Renal cortex interstitium (tissue), 15 donors: Measurements from ENCODE around the gene ETV4. TPM values are rescaled to one million over a fixed set of nuclear protein-coding genes. Genes with fewer than 3 reads are reported as not detected.

Experiments
- DNase-seq, 11 donors: peaks; one replicate each; pipeline ENCODE4 v3.0.0-alpha.2; 2013; ENCODE audit warnings: low read depth in 9 of 11, low spot score in 4 of 11; ENCODE audit errors: extremely low read depth in 1 of 11
- long read RNA-seq, 16 experiments: transcript quantifications; one replicate each; lab custom pipeline, GENCODE V29; 2026
- polyA plus RNA-seq, 3 donors: library from polyadenylated mRNA; unstranded; fragments of 120-200 nt; gene quantifications; one replicate each; pipeline ENCODE4 v1.2.1, GENCODE V29; 2013; ENCODE audit not compliant: insufficient read length in 3 of 3

The ETV4 gene
- polyA plus RNA-seq: 10 to 100 TPM; 34.3 to 45.7 (median 45.6) TPM
- long read RNA-seq, donor 1, partial matches to known transcripts: 14 of 16 reads
- long read RNA-seq, donor 1, other reads (novel, unspliced or antisense): 0 of 16 reads
- long read RNA-seq, donor 2, partial matches to known transcripts: 20 of 22 reads
- long read RNA-seq, donor 2, other reads (novel, unspliced or antisense): 0 of 22 reads
- long read RNA-seq, donor 3, partial matches to known transcripts: 8 of 12 reads
- long read RNA-seq, donor 3, other reads (novel, unspliced or antisense): 0 of 12 reads
- long read RNA-seq, donor 4, partial matches to known transcripts: 0 of 4 reads
- long read RNA-seq, donor 4, other reads (novel, unspliced or antisense): 0 of 4 reads
- long read RNA-seq, donor 5: 0 reads
- long read RNA-seq, donor 6, partial matches to known transcripts: 18 of 21 reads
- long read RNA-seq, donor 6, other reads (novel, unspliced or antisense): 0 of 21 reads
- long read RNA-seq, donor 7, partial matches to known transcripts: 15 of 19 reads
- long read RNA-seq, donor 7, other reads (novel, unspliced or antisense): 0 of 19 reads
- long read RNA-seq, donor 8: 0 reads
- long read RNA-seq, donor 9, transcript ETV4-201 (13 exons, 2,429 nt): major isoform, 7 of 13 reads
- long read RNA-seq, donor 9, partial matches to known transcripts: 0 of 13 reads
- long read RNA-seq, donor 9, other reads (novel, unspliced or antisense): 0 of 13 reads
- long read RNA-seq, donor 10, partial matches to known transcripts: 7 of 15 reads
- long read RNA-seq, donor 10, other reads (novel, unspliced or antisense): 0 of 15 reads
- long read RNA-seq, donor 11, transcript ETV4-201 (13 exons, 2,429 nt): major isoform, 5 of 9 reads
- long read RNA-seq, donor 11, partial matches to known transcripts: 0 of 9 reads
- long read RNA-seq, donor 11, other reads (novel, unspliced or antisense): 0 of 9 reads
- long read RNA-seq, donor 12: 0 reads
- long read RNA-seq, donor 13: 0 reads
- long read RNA-seq, donor 14, partial matches to known transcripts: 0 of 4 reads
- long read RNA-seq, donor 14, other reads (novel, unspliced or antisense): 0 of 4 reads
- long read RNA-seq, donor 15, partial matches to known transcripts: 0 of 2 reads
- long read RNA-seq, donor 15, other reads (novel, unspliced or antisense): 0 of 2 reads
- long read RNA-seq, donor 16, transcript ETV4-201 (13 exons, 2,429 nt): major isoform, 8 of 47 reads
- long read RNA-seq, donor 16, transcript ETV4-202 (12 exons, 2,182 nt): minor isoform, 7 of 47 reads
- long read RNA-seq, donor 16, partial matches to known transcripts: 29 of 47 reads
- long read RNA-seq, donor 16, other reads (novel, unspliced or antisense): 0 of 47 reads

GRCh38 chr17:43546319-43547188 lies at the start of gene ETV4:
Gene ETV4 (minus strand): TSS chr17:43546340. CDS start chr17:43545617, 723 bp downstream.
- DNase-seq: peak in 10 of 11 donors; percentile 73 to 92 (median 86)

- DNase-seq: no peak
Measured at GRCh38 chr17:43595466-43595865, 49.3 kb upstream of the ETV4 start.

- peak in 8 of 11 donors; percentile 37 to 69 (median 60) for DNase-seq
Measured at GRCh38 chr17:43591779-43592562, 45.8 kb upstream of the ETV4 start.

GRCh38 chr17:43591001-43591400 lies 44.9 kb upstream of the ETV4 start:
- no peak for DNase-seq

GRCh38 chr17:43588664-43589435 lies 42.7 kb upstream of the ETV4 start:
- no peak for DNase-seq

DNA sequence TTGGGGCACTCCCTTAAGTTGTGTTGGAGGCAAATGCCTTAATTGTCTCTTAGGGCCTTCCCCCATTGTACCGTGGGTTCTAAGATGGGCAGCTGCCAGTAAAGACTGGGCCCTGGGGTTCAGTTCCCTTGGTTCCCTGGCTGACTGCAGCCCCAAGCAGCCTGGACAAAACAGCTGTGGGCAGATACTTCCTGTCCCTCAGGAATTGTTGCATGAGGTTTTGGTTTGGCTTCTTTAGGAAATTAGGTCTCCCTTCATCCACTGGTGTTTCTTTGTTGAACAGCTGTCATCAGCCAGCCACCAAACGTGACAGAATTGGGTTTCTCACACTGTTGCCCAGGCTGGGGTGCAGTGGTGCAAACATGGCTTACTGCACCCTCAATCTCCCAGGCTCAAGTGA lies 42.0 kb upstream of the ETV4 start:
- DNase-seq: no peak

GRCh38 chr17:43587647-43588046 lies 41.5 kb upstream of the ETV4 start:
- no peak for DNase-seq

DNA sequence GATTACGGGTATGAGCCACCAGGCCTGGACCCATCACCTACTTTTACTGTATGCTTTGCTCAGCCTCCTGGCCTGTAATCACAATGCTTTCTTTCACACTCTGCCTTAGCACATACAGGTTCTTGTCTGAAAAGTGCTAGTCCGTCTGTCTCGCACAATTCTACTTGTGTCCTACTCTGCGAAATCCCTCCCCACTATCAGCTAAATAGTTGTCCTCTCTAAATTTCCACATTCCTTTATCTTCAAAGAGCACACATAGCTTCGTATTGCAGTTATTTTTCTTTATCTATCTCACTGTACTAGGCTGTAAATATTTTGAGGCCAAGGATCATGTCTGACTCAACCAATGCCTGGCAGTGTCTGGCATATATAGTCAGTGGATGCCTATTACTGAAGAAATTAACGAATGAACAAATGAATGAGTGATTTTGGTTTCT lies 38.5 kb upstream of the ETV4 start:
- no peak for DNase-seq

DNA sequence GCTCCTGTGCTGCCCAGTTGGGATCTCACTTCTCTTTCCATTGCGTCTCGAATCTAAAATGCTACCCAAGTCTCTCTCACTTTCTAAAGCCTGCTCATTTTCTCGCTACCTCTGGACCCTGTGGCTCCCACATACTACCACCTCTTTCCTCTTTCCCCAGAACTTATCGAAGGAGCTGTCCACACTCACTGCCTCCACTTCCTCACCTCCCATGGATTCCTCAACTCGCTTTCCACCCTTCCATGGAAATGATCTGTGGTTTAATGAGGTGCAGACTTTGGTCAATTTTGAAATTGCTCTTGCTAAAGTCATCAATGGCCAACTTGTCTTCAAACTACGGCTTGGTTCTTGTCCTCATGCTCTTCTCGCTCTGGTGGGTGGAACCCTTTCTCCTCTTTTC lies 37.2 kb upstream of the ETV4 start:
- DNase-seq: no peak

DNA sequence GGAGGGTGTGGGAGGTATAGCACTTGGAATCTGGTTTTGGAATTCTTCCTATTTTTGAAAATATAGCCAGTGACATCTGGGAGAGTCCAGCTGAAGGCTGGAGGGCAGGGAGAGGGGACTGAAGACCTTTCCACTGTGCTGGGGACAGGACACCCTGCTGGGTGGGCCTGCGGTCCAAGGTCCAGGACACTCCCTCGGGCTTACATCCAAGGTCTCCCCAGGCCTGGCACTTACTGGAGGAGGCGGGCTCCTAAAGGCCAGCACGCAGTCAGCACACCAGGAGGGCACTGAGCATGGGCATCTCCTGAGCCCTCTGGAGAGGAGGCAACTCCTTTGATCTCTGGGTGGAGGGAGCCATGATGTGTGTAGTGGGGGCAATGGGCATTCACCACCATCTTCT lies 35.5 kb upstream of the ETV4 start:
- no peak for DNase-seq

DNA sequence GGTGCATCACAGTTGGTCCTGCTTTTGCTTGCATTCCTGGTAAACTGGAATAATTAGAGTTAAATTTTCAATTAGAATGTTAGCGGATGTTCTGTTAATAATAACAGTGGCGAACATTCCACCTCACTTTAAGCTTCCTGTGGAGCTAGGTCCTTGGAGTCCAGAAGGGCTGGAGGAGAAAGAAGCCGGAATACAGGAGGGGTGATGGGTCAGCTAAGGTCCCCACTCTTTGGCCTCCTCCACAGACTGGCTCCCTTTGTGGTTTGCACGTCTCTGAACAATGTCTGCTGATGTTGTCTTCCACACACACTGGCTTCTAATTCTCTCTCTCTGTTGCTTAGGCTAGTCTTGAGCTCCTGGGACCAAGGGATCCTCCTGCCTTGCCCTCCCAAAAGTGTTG lies 35.0 kb upstream of the ETV4 start:
- DNase-seq: no peak

DNA sequence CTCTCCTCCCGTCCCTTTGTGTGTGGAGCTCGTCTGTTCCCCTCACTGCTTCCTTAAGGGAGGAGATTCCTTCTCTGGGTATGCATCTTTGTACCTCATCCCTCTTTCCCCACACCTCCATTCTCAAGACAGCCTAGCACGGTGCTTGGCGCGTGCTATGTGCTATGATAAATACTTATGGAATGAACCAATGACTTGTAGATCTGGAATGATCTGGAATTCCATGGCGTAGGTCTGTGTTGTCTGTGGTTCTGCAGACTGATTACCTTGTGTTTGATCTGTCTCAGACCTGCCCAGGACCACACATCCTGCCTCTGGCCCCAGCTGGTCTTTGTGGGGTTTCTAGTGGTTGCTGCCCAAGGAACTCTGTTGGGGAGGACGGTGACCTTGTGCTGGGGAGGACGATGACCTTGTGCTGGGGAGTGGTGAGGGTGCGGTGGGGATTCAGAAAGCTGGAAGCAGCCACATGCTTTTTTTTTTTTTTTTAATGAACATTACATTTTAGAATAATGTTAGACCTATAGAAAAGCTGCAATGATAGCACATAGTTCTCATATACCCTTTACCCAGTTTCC lies 33.5 kb upstream of the ETV4 start:
- no peak for DNase-seq

GRCh38 chr17:43578699-43579565 lies 32.8 kb upstream of the ETV4 start:
- peak in 2 of 11 donors; percentile 62 to 72 for DNase-seq

- DNase-seq: no peak
Measured at GRCh38 chr17:43578404-43578698, 32.2 kb upstream of the ETV4 start.

DNA sequence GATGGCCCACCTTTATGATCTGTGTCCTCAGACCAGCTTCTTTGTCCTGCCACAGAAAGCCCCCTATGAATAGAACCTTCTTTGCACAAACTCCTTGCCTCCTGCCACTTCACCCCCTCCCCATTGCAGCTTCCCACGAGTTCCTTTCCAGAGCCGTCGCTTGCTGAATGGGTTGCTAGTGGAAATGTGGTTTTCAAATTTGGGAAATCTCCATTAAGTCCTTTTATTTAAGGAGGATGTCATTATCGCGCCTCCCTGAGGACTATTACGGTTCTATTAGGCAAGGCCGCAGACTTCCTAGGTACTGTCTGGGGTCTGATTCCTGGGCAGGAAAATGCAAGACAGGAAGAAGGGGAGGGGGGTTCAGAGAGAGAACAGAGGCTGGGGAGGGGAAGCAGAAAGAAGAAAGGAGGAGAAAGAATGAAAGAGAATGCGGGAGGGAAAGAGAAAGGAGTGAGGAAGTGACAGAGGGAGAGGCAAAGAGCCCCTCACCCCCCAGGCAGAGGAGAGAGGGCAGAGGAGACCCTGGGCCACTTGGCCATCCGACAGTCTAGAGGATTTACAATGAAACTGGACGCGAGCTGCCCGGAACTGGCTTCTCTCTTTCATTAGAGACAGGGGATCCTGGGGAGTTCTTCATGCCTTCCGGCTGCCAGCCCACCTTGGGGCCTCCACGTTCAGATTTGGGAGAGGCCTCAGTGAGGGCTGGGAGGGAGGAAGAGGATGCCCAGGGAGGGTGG lies 31.7 kb upstream of the ETV4 start:
- no peak for DNase-seq
